Effector CD4-positive, alpha-beta T cell (primary cell): ENCODE data around the gene ANO9.

Source experiments
- DNase-seq: peaks from one replicate; pipeline ENCODE4 v3.0.0-alpha.2; 2020
- total RNA-seq: gene quantifications from one replicate; lab custom pipeline; 2026; lab: John Stamatoyannopoulos, UW

ANO9 gene, protein sequence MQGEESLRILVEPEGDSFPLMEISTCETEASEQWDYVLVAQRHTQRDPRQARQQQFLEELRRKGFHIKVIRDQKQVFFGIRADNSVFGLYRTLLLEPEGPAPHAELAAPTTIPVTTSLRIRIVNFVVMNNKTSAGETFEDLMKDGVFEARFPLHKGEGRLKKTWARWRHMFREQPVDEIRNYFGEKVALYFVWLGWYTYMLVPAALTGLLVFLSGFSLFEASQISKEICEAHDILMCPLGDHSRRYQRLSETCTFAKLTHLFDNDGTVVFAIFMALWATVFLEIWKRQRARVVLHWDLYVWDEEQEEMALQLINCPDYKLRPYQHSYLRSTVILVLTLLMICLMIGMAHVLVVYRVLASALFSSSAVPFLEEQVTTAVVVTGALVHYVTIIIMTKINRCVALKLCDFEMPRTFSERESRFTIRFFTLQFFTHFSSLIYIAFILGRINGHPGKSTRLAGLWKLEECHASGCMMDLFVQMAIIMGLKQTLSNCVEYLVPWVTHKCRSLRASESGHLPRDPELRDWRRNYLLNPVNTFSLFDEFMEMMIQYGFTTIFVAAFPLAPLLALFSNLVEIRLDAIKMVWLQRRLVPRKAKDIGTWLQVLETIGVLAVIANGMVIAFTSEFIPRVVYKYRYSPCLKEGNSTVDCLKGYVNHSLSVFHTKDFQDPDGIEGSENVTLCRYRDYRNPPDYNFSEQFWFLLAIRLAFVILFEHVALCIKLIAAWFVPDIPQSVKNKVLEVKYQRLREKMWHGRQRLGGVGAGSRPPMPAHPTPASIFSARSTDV
- 159 reads per million, percentile 90 among the genes with 10 or more reads in this experiment for total RNA-seq

GRCh38 chr11:441418-442274 is at the start of gene ANO9:
Gene ANO9, minus strand, starts transcription at chr11:442011. Its CDS starts 85 bp downstream, at chr11:441926.
- peak; percentile 52 for DNase-seq

GRCh38 chr11:491358-491757 is 49.5 kb upstream of the ANO9 start:
- DNase-seq = no peak

DNA sequence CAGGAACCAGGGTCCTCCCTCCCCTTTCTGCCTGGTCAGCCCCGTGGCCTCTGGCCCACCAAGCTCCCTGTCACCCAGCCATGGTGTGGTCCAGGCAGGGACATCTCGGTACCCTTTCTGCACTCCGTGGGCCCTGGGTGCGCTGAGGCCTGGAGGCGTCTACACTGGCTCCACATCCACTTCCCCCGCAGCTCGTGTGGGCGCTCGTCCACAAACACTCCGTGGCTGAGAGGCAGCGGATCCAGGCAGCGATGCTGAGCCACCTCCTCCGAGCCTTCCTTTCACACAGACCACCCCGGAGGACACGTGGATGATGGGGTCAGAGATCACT is 49.1 kb upstream of the ANO9 start:
- DNase-seq = no peak

- DNase-seq = no peak
These were observed 48.5 kb upstream of the ANO9 start for GRCh38 chr11:490186-490929.

GRCh38 chr11:489610-490185 is 47.9 kb upstream of the ANO9 start:
- no peak for DNase-seq

DNA sequence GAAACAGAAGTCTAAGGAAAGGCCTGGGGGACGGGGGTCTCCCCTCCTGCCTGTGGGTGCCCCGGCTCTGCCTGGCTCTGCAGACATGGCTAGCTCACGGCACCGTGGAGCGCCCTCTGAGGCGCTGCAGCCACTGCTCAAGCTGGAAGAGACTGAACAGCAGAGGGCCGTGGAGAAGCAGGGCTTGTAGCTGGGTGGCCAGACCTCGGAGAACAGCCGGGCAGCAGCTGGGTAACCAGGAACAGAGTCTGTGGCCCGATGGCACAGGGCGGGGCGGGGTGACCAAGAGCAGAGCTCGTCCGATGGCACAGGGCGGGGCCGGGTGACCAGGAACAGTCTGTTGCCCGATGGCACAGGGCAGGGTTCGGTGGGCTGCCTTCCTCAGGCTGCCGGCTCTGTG is 47.2 kb upstream of the ANO9 start:
- DNase-seq = no peak

DNA sequence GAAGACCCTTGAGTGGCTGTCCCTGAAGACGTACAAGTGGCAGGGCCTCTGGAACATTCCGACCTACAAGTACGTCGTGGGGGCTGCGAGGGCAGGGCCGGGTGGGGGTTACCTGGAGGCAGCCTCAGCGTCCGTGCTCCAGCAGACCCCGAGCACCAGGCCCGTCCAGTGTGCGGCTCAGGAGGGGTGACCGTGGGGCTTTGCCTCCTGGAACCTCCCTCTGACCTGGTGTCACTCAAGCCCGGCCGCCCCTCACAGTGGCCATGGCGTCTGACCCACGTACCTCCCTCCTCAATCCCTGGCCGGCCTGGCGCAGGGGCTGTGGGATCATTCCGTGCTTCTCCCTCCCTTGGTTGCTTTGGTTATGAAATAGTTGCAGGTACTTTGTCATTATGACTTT is 46.8 kb upstream of the ANO9 start:
- DNase-seq = no peak

DNA sequence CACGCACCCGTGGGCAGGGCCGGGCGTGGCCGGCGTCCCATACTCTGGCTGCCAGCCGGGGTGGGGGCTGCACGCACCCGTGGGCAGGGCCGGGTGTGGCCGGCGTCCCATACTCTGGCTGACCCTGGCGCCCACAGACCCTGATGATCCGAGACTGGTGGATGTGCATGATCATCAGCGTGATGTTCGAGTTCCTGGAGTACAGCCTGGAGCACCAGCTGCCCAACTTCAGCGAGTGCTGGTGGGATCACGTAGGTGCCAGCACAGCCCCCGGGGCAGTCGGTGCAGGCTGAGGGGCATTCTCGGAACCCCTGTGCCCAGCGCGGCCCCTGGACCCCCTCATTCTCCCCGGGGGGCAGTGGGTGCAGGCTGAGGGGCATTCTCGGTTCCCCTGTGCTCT is 46.3 kb upstream of the ANO9 start:
- DNase-seq = no peak

- DNase-seq = no peak
These were observed 45.8 kb upstream of the ANO9 start for GRCh38 chr11:487571-488021.

GRCh38 chr11:486189-486588 is 44.4 kb upstream of the ANO9 start:
- no peak for DNase-seq

- no peak for DNase-seq
These were observed 42.8 kb upstream of the ANO9 start for GRCh38 chr11:484616-485015.

- no peak for DNase-seq
These were observed 37.5 kb upstream of the ANO9 start for GRCh38 chr11:479311-479710.

DNA sequence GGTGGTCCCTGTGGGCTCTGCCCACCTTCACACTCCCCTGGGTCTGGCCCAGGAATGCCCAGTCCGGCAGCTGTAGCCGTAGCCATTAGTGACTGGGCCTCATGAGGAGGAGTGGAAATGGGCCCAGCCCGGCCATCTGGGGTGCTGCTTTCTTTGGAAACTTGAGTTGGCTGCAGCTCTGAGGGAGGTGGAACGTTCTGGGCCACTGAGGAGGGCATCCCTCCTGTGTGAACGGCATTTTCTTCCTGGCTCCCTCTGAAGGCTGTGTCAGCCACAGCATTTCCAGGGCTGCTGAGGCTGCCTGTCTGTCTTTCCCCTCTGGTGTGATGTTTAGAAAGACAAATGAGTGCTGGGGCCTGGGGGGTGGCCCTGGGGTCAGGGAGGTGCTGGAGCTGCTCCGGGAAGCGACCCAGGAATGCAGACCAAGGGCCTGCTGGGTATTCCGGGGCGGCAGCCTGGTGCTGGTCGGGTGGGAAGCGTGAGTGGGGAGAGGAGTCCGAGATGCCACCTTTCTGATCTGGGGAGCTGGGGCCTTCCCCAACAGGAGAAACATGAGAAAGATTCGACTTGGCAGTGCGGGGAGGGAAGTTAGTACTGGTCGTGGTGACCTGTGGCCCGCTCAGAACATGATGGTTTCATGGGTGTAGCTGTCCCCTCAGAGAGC is 35.4 kb upstream of the ANO9 start:
- DNase-seq = no peak

- DNase-seq = no peak
These were observed 34.6 kb upstream of the ANO9 start for GRCh38 chr11:476416-476815.

GRCh38 chr11:475941-476340 is 34.1 kb upstream of the ANO9 start:
- no peak for DNase-seq

DNA sequence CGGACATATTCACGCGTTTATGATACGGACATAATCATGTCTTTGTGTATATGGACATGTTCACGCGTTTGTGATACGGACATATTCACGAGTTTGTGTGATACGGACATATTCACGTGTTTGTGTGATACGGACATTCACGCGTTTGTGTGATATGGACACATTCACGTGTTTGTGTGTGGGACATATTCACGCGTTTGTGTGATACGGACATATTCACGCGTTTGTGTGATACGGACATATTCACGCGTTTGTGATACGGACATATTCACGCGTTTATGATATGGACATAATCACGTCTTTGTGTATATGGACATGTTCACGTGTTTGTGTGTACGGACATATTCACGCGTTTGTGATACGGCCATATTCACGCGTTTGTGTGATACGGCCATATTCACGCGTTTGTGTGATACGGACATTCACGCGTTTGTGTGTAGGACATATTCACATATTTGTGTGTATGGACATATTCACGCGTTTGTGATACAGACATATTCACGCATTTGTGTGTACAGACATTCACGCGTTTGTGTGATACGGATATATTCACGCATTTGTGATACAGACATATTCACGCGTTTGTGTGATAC is 33.2 kb upstream of the ANO9 start:
- no peak for DNase-seq

GRCh38 chr11:473962-474785 is 32.4 kb upstream of the ANO9 start:
- no peak for DNase-seq

GRCh38 chr11:473415-473814 is 31.6 kb upstream of the ANO9 start:
- no peak for DNase-seq

- DNase-seq = no peak
These were observed 31.0 kb upstream of the ANO9 start for GRCh38 chr11:472816-473215.

GRCh38 chr11:472272-472671 is 30.5 kb upstream of the ANO9 start:
- DNase-seq = no peak
